ENCODE measurements around the gene TSC2.

The TSC2 gene

DNA sequence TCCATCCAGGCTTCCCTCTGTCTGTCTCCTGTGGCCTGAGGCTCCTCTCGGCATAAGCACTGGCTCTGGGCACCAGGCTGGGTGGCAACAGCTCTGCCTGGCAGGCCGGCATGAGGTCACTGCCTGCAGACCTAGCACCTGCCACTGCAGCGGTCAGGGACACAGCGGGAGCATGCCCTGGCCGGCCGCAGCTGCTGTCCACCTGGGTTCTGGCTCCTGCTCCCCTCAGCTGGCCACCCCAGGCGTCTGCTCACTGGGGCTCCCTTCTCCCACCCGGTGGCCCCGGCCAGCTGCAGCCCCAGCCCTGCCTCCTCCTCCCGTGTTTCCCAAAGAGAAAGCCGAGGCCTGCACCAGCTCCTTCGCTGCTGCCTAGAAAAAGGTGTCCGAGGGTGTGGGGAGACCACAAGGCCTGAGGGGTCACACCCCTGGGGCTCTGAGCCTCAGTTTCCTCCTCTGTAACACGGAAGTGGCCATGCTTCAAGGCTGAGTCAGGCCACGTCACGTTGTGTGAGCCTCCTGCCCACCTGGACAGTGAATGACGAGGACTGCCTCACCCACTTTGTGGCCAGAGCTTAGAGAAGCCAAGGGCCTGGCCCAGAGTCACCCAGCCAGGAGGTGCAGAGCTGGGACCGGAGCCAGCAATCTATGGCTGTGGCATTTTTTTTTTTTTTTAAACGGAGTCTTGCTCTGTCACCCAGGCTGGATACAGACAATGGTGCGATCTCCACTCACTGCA, 6.8 kb upstream of the TSC2 start:
- DNase-seq: peak; percentile 59
- H3K4me1 ChIP-seq: peaks cover 31% of the 10 kb centered on the region
- TF ChIP-seq, protein P1, sequence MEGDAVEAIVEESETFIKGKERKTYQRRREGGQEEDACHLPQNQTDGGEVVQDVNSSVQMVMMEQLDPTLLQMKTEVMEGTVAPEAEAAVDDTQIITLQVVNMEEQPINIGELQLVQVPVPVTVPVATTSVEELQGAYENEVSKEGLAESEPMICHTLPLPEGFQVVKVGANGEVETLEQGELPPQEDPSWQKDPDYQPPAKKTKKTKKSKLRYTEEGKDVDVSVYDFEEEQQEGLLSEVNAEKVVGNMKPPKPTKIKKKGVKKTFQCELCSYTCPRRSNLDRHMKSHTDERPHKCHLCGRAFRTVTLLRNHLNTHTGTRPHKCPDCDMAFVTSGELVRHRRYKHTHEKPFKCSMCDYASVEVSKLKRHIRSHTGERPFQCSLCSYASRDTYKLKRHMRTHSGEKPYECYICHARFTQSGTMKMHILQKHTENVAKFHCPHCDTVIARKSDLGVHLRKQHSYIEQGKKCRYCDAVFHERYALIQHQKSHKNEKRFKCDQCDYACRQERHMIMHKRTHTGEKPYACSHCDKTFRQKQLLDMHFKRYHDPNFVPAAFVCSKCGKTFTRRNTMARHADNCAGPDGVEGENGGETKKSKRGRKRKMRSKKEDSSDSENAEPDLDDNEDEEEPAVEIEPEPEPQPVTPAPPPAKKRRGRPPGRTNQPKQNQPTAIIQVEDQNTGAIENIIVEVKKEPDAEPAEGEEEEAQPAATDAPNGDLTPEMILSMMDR (IDR thresholded peaks at IDR 0.05; ENCODE audit: low read depth, low read length): no peak

DNA sequence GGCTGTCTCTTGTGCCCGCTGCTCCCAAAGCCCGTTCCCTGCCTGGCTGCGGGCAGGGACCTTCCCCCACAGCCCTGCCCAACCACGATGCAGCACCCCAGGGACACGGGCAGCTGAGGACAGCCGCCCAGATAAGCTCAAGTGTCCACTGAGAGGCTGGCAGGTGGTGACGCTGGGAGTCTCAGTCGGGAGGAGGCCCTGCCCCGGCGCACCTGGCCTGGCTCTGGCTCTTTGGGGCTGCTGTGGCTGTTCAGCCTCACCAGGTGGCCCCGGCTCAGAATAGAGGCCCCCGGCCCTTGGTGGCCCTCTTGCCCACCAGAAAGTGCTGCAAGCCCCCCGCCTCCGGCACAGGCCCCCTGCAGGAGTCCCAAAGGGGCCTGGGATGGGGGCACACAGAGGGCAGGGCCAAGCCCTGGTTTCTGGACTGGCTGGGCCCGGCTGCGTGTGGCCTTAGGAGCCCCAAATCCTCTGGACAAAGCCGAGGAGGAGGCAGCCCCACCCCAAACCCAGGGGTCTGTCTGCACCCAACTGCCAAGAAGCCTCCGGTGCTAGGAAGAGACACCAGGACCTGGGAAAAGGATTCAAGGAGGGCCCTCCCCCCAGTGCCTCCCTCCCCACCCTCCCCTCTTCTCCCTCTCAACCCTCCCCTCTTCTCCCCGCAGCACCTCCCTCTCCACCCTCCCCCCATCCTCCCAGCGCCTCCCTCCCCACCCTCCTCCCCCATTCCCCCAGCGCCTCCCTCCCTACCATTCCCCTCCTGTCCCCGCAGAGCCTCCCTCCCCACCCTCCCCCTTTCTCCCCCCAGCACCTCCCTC, 5.4 kb upstream of the TSC2 start:
- TF ChIP-seq, protein P1 (IDR thresholded peaks at IDR 0.05; ENCODE audit: low read depth, low read length): no peak
- no peak for DNase-seq
- Histone ChIP-seq H3K9me3 (no peaks in the 10 kb centered on the region), H3K36me3 (peaks cover 21% of the 10 kb centered on the region), H3K4me3 (ENCODE audit: low read depth, low read length) (no peak overlapping the region), H3K27me3 (no peaks in the 10 kb centered on the region), H3K4me1 (peaks cover 27% of the 10 kb centered on the region)

More for the DNA sequence above, 6.8 kb upstream of the TSC2 start:
- H3K36me3 ChIP-seq: peaks cover 21% of the 10 kb centered on the region
- no peaks in the 10 kb centered on the region for H3K27me3 ChIP-seq
- H3K4me3 ChIP-seq (ENCODE audit: low read depth, low read length): no peak overlapping the region
- H3K9me3 ChIP-seq: no peaks in the 10 kb centered on the region

DNA sequence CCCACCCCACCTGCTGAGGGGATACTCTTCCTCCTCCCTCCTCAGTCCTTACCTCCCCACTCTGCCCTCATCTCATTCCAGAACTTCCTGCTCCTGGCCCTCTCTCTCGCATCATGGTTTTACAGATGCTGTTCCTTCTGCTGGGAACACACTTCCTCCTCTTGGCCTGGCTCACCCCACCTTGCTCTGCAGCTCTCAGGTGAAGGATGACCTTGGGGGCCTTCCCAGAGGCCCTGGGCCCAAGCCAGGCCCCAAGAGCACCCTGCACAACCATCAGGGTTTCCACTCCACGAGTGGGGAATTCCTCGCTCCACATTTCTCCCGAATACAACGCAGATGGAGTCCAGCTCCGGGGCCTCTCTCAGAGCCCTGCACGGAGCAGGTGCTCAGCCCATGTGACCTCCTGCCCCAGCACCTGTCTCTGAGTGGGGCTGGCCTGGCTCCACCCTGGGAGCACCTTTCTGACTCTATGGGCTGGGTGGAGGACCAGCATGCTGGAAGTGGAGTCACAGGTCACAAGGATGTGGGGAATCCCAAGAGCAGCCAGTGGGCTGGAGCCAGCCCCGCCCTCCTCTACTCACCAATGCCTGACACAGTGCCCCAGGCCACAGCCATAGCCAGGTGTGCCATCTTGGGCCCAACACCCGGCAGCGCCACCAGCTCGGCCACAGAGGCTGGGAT, 4.7 kb upstream of the TSC2 start:
- no peak overlapping the region for H3K4me3 ChIP-seq (ENCODE audit: low read depth, low read length)
- TF ChIP-seq, protein P1 (IDR thresholded peaks at IDR 0.05; ENCODE audit: low read depth, low read length): no peak
- H3K36me3 ChIP-seq: peaks cover 21% of the 10 kb centered on the region
- no peaks in the 10 kb centered on the region for H3K9me3 ChIP-seq
- no peak for DNase-seq
- no peaks in the 10 kb centered on the region for H3K27me3 ChIP-seq
- peaks cover 27% of the 10 kb centered on the region for H3K4me1 ChIP-seq

DNA sequence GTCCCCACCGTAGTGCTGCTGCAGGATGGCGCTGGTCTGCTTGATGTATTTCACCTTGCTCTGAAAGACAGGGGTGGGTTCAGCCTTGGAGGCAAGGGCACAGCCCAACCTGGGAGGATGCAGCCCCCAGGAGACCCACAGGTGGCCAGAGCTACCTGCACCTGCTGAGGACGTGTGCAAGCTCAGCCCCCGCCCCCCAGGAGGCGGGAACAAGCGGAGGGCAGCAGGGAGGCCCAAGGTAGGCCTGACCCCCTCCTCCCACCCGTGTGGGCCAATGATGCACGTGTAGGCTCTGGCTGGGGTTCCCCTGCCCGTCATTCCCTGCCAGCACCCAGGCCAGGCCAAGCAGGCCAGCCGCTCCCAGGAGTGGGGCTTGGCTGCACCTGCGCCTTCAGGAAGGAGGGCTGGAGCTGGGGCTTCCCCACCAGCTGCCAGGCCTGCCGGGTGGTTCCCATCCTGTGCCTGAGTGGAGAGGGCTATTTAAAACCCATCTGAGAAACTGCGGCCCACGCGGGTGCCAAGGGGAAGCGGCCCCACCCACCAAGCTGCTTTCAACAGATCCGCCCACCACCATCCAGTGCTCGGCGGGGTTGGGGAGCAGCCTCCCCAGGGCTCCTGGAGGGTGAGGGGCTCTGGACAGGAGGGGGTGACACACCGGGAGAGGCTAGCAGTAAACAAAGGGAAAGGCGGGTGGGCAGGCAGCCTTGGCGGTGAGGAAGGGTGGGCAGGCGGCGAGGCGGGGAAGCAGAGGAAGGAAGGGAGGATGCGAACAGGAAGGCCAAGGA, 3.9 kb upstream of the TSC2 start:
- Histone ChIP-seq H3K4me1 (peaks cover 23% of the 10 kb centered on the region), H3K36me3 (peaks cover 21% of the 10 kb centered on the region), H3K4me3 (ENCODE audit: low read depth, low read length) (no peak overlapping the region), H3K27me3 (no peaks in the 10 kb centered on the region), H3K9me3 (no peaks in the 10 kb centered on the region)
- DNase-seq: no peak
- TF ChIP-seq, protein P1 (IDR thresholded peaks at IDR 0.05; ENCODE audit: low read depth, low read length): no peak

DNA sequence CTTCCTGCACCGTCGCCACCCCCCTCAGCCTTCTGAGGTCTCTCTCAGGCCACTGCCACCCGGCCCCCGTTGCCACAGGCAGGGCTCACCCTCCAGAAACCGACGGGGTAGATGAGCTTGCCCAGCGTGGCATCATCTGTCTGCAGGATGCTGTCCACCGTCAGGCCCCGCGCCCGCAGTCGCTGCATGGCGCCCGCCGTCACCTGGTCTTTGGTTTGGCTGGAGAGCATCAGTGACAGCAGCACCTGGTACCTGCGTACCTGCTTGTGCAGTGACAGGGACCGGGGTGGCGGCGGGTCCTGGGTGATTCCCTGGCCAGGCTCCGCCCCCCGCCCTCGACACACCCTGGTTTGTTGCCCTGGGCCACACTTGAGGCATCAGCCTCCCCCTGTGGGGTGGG, 3.2 kb upstream of the TSC2 start:
- H3K27me3 ChIP-seq: no peaks in the 10 kb centered on the region
- no peak for DNase-seq
- peaks cover 21% of the 10 kb centered on the region for H3K36me3 ChIP-seq
- H3K9me3 ChIP-seq: no peaks in the 10 kb centered on the region
- peaks cover 16% of the 10 kb centered on the region for H3K4me1 ChIP-seq
- H3K4me3 ChIP-seq (ENCODE audit: low read depth, low read length): no peak overlapping the region
- TF ChIP-seq, protein P1 (IDR thresholded peaks at IDR 0.05; ENCODE audit: low read depth, low read length): no peak

Data from BE2C (cell line).